AML-193 (cell line): ENCODE measurements around the gene KRT36.

Experiments
- DNase-seq, 2 experiments: peaks; one replicate each; lab custom pipeline; 2025; lab: John Stamatoyannopoulos, UW

Gene KRT36

GRCh38 chr17:41521574-41522261 is 32.0 kb upstream of the KRT36 start:
- DNase-seq, result peak; percentile 45 to 49

- DNase-seq, result no peak
Observed at GRCh38 chr17:41520821-41521521, 31.3 kb upstream of the KRT36 start.

GRCh38 chr17:41519501-41520224 is 30.0 kb upstream of the KRT36 start:
- DNase-seq, result no peak

GRCh38 chr17:41518789-41519449 is 29.2 kb upstream of the KRT36 start, which contains the start of gene KRT15:
KRT15 (minus strand) TSS chr17:41518890; CDS start chr17:41518827, 63 bp downstream.
- no peak for DNase-seq

- DNase-seq, result no peak
Observed at GRCh38 chr17:41518031-41518430, 28.3 kb upstream of the KRT36 start.

- no peak for DNase-seq
Observed at GRCh38 chr17:41516830-41517283, 27.1 kb upstream of the KRT36 start.

GRCh38 chr17:41516147-41516829 is 26.6 kb upstream of the KRT36 start:
- no peak for DNase-seq

GRCh38 chr17:41513168-41513547 is 23.4 kb upstream of the KRT36 start:
- DNase-seq, result no peak

- peak; percentile 60 to 63 for DNase-seq
Observed at GRCh38 chr17:41512546-41513167, 22.9 kb upstream of the KRT36 start.

- no peak for DNase-seq
Observed at GRCh38 chr17:41511716-41512115, 22.0 kb upstream of the KRT36 start.

- DNase-seq, result no peak
Observed at GRCh38 chr17:41511116-41511515, 21.4 kb upstream of the KRT36 start.

GRCh38 chr17:41510251-41511065 is 20.7 kb upstream of the KRT36 start:
- no peak for DNase-seq

- no peak for DNase-seq
Observed at GRCh38 chr17:41507315-41507880, 17.7 kb upstream of the KRT36 start.

GRCh38 chr17:41505809-41506767 is 16.4 kb upstream of the KRT36 start:
- peak in 1 of 2 experiments; percentile 22 for DNase-seq

- no peak for DNase-seq
Observed at GRCh38 chr17:41505007-41505808, 15.5 kb upstream of the KRT36 start, which contains the start of gene KRT13. KRT13 (minus strand) TSS chr17:41505612; CDS start chr17:41505550, 62 bp downstream.

- no peak for DNase-seq
Observed at GRCh38 chr17:41504246-41504977, 14.7 kb upstream of the KRT36 start.

- no peak for DNase-seq
Observed at GRCh38 chr17:41503202-41503601, 13.5 kb upstream of the KRT36 start.
